H9 (cell line): ENCODE results near the gene ERVH48-1. TPM values are rescaled to one million over a fixed set of nuclear protein-coding genes. Genes with fewer than 3 reads are reported as not detected.

ENCODE experiments used
- DNase-seq: peaks from one replicate; pipeline ENCODE4 v3.0.0-alpha.2; 2017
- H2AFZ ChIP-seq: one replicate; pipeline ENCODE4 v1.6.1; 2013; ENCODE audit warnings: mild to moderate bottlenecking, low read length, control low read depth, moderate library complexity
- H2AK5ac ChIP-seq: 2 replicates; pipeline ENCODE4 v1.6.1; 2013; ENCODE audit warnings: low read length, control low read depth, mixed read lengths; ENCODE audit not compliant: insufficient read length
- H2BK120ac ChIP-seq: one replicate; pipeline ENCODE4 v1.6.1; 2013; ENCODE audit warnings: low read depth, mild to moderate bottlenecking, low read length, control low read depth, inconsistent platforms; ENCODE audit not compliant: poor library complexity, severe bottlenecking
- H2BK12ac ChIP-seq: 2 replicates; pipeline ENCODE4 v1.6.1; 2013; ENCODE audit warnings: low read length, control low read depth, mixed read lengths, low read depth; ENCODE audit not compliant: insufficient read length
- H2BK15ac ChIP-seq: 2 replicates; pipeline ENCODE4 v1.6.1; 2013; ENCODE audit warnings: low read depth, low read length, control low read depth
- H2BK20ac ChIP-seq: one replicate; pipeline ENCODE4 v1.6.1; 2013; ENCODE audit warnings: low read depth, mild to moderate bottlenecking, low read length, control low read depth, inconsistent platforms; ENCODE audit not compliant: poor library complexity, severe bottlenecking
- H2BK5ac ChIP-seq: 2 replicates; pipeline ENCODE4 v1.6.1; 2013; ENCODE audit warnings: low read length, control low read depth, mixed read lengths; ENCODE audit not compliant: insufficient read length
- H3K14ac ChIP-seq: 2 replicates; pipeline ENCODE4 v1.6.1; 2013; ENCODE audit warnings: low read length, control low read depth; ENCODE audit not compliant: insufficient read depth
- H3K18ac ChIP-seq: 2 replicates; pipeline ENCODE4 v1.6.1; 2013; ENCODE audit warnings: low read depth, mild to moderate bottlenecking, mixed read lengths, low read length, control low read depth; ENCODE audit not compliant: insufficient read length
- H3K23ac ChIP-seq: 2 replicates; pipeline ENCODE4 v1.6.1; 2013; ENCODE audit warnings: low read length, control low read depth, mixed read lengths, low read depth; ENCODE audit not compliant: insufficient read length
- H3K23me2 ChIP-seq: 2 replicates; pipeline ENCODE4 v1.6.1; 2013; ENCODE audit warnings: low read depth, mild to moderate bottlenecking, mixed read lengths, low read length, control low read depth; ENCODE audit not compliant: insufficient read length, poor library complexity, severe bottlenecking
- H3K27ac ChIP-seq: 2 replicates; pipeline ENCODE4 v1.5.1; 2013; ENCODE audit warnings: low read length, control low read depth, mixed read lengths, low read depth; ENCODE audit not compliant: insufficient read length
- H3K27me3 ChIP-seq: 2 replicates; pipeline ENCODE4 v1.6.1; 2013; ENCODE audit warnings: low read length, control low read depth, inconsistent platforms; ENCODE audit not compliant: insufficient read depth
- H3K4ac ChIP-seq: 2 replicates; pipeline ENCODE4 v1.6.1; 2013; ENCODE audit warnings: low read depth, mild to moderate bottlenecking, control low read depth, inconsistent platforms, low read length, moderate library complexity
- H3K4me1 ChIP-seq: 2 replicates; pipeline ENCODE4 v1.6.1; 2013; ENCODE audit warnings: low read length, control low read depth, inconsistent platforms; ENCODE audit not compliant: insufficient read depth
- H3K4me2 ChIP-seq: 2 replicates; pipeline ENCODE4 v1.6.1; 2013; ENCODE audit warnings: low read length, control low read depth, mixed read lengths; ENCODE audit not compliant: insufficient read length, insufficient read depth
- H3K56ac ChIP-seq: 2 replicates; pipeline ENCODE4 v1.6.1; 2013; ENCODE audit warnings: low read depth, mild to moderate bottlenecking, mixed read lengths, low read length, control low read depth; ENCODE audit not compliant: insufficient read length
- H3K79me1 ChIP-seq: 2 replicates; pipeline ENCODE4 v1.6.1; 2013; ENCODE audit warnings: low read depth, mild to moderate bottlenecking, moderate library complexity, low read length, control low read depth, inconsistent platforms; ENCODE audit not compliant: insufficient read depth, poor library complexity, severe bottlenecking
- H3K79me2 ChIP-seq: 2 replicates; pipeline ENCODE4 v1.6.1; 2013; ENCODE audit warnings: low read length, control low read depth, inconsistent platforms; ENCODE audit not compliant: insufficient read depth
- H3K9ac ChIP-seq: 2 replicates; pipeline ENCODE4 v1.6.1; 2013; ENCODE audit warnings: low read length, control low read depth, mixed read lengths; ENCODE audit not compliant: insufficient read length; ENCODE audit errors: extremely low read depth
- H3K9me3 ChIP-seq: one replicate; pipeline ENCODE4 v1.6.1; 2013; ENCODE audit warnings: low read depth, low read length, inconsistent platforms; ENCODE audit not compliant: control insufficient read depth
- H3T11ph ChIP-seq: one replicate; pipeline ENCODE4 v1.6.1; 2013; ENCODE audit warnings: mild to moderate bottlenecking, low read length, control low read depth, inconsistent platforms
- H4K20me1 ChIP-seq: one replicate; pipeline ENCODE4 v1.6.1; 2013; ENCODE audit not compliant: control insufficient read depth, insufficient read length, insufficient read depth
- H4K5ac ChIP-seq: 2 replicates; pipeline ENCODE4 v1.6.1; 2013; ENCODE audit warnings: low read depth, mild to moderate bottlenecking, mixed read lengths, low read length, control low read depth; ENCODE audit not compliant: insufficient read length
- H4K8ac ChIP-seq: replicated peaks from 2 replicates; pipeline ENCODE4 v1.6.1; 2013; ENCODE audit warnings: low read length, control low read depth, mixed read lengths, low read depth; ENCODE audit not compliant: insufficient read length
- H4K91ac ChIP-seq: 2 replicates; pipeline ENCODE4 v1.6.1; 2013; ENCODE audit warnings: low read depth, mild to moderate bottlenecking, moderate library complexity, mixed read lengths, low read length, control low read depth; ENCODE audit not compliant: insufficient read length
- H3K27ac Mint-ChIP-seq, 3 experiments: 2 replicates in 2 of 3; 3 replicates in 1 of 3; pipeline ENCODE4 v1.8.0; 2020 to 2021; ENCODE audit warnings: mixed read lengths in 3 of 3, mild to moderate bottlenecking in 1 of 3, moderate library complexity in 1 of 3
- H3K27me3 Mint-ChIP-seq: 2 replicates; pipeline ENCODE4 v1.8.0; 2021; ENCODE audit warnings: low read depth, mild to moderate bottlenecking, moderate library complexity, mixed read lengths
- H3K36me3 Mint-ChIP-seq, 3 experiments: 2 replicates in 2 of 3; 3 replicates in 1 of 3; pipeline ENCODE4 v1.8.0; 2020 to 2021; ENCODE audit warnings: low read depth in 3 of 3, mixed read lengths in 3 of 3; ENCODE audit not compliant: insufficient read depth in 1 of 3
- H3K4me1 Mint-ChIP-seq, 2 experiments: 2 replicates each; pipeline ENCODE4 v1.8.0; 2020; ENCODE audit warnings: mixed read lengths in 2 of 2
- H3K4me3 Mint-ChIP-seq, 2 experiments: 2 replicates in 1 of 2; 3 replicates in 1 of 2; pipeline ENCODE4 v1.8.0; 2020 to 2021; ENCODE audit warnings: mild to moderate bottlenecking in 2 of 2, mixed read lengths in 2 of 2, moderate library complexity in 1 of 2
- H3K9me3 Mint-ChIP-seq, 2 experiments: 2 replicates in 1 of 2; 3 replicates in 1 of 2; pipeline ENCODE4 v1.8.0; 2020; ENCODE audit warnings: mild to moderate bottlenecking in 2 of 2, mixed read lengths in 2 of 2, moderate library complexity in 1 of 2
- WGBS: extraction: QIAGEN DNeasy Blood & Tissue Kit; methylation state at CpG from one replicate; pipeline ENCODE4 v1.1.7; 2013; ENCODE audit warnings: missing lambda C conversion rate, low lambda C conversion rate, mixed read lengths; ENCODE audit not compliant: insufficient read length; ENCODE audit errors: extremely low coverage; 5-methylcytosine and 5-hydroxymethylcytosine counted together
- total RNA-seq: library from RNA; stranded (reverse); gene quantifications from 2 replicates; pipeline ENCODE4 v1.2.1, GENCODE V29; 2021
- TF ChIP-seq, protein P1 (sequence below): fragments of 200-600 bp; sonication (generic); conservative IDR thresholded peaks from 3 replicates; pipeline ENCODE4 v1.8.0; 2021; ENCODE audit warnings: antibody characterized with exemption, mild to moderate bottlenecking

ERVH48-1 gene
- total RNA-seq, 1 experiment from 2014 or later, result 234 TPM

DNA sequence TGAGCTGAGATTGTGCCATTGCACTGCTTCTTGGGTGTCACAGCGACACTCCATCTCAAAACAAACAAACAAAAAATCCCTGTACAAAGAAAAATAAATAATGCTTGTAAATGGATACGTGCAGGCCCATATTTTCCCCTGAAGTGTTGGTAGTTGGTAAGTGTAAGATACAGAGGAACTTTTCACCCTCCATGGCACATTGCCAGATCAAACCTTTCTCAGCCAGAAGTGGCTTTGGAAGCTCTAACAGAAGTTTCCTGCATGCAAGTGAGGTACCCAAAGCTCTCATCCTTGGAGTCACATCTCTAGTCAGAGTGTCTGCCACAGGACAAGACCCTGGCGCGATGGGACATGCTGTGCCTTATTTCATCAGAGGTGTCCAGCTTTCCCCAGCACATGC, 25.0 kb downstream of the ERVH48-1 start:
- Mint-ChIP-seq H3K27ac (no peak overlapping the region), H3K27me3 (no peaks in the 10 kb centered on the region), H3K36me3 (peaks cover 44 to 68% (median 59%) of the 10 kb centered on the region in 3 experiments), H3K4me1 (no peaks in the 10 kb centered on the region), H3K9me3 (no peaks in the 10 kb centered on the region), H3K4me3 (no peak overlapping the region)
- H3K27me3 ChIP-seq, result no peaks in the 10 kb centered on the region
- TF ChIP-seq, protein P1, sequence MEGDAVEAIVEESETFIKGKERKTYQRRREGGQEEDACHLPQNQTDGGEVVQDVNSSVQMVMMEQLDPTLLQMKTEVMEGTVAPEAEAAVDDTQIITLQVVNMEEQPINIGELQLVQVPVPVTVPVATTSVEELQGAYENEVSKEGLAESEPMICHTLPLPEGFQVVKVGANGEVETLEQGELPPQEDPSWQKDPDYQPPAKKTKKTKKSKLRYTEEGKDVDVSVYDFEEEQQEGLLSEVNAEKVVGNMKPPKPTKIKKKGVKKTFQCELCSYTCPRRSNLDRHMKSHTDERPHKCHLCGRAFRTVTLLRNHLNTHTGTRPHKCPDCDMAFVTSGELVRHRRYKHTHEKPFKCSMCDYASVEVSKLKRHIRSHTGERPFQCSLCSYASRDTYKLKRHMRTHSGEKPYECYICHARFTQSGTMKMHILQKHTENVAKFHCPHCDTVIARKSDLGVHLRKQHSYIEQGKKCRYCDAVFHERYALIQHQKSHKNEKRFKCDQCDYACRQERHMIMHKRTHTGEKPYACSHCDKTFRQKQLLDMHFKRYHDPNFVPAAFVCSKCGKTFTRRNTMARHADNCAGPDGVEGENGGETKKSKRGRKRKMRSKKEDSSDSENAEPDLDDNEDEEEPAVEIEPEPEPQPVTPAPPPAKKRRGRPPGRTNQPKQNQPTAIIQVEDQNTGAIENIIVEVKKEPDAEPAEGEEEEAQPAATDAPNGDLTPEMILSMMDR, result no peak
- no peaks in the 10 kb centered on the region for H3K4me1 ChIP-seq
- no peak overlapping the region for H4K8ac ChIP-seq
- no peak overlapping the region for H3K18ac ChIP-seq
- no peak overlapping the region for H2BK120ac ChIP-seq
- H2AK5ac ChIP-seq, result no peak overlapping the region
- H2BK12ac ChIP-seq, result no peak overlapping the region
- no peak overlapping the region for H2BK15ac ChIP-seq
- H4K20me1 ChIP-seq, result no peaks in the 10 kb centered on the region
- H3K9me3 ChIP-seq, result no peaks in the 10 kb centered on the region
- no peak overlapping the region for H3K56ac ChIP-seq
- no peak overlapping the region for H2BK5ac ChIP-seq
- H3K79me1 ChIP-seq, result no peaks in the 10 kb centered on the region
- H4K91ac ChIP-seq, result no peak overlapping the region
- H3K9ac ChIP-seq, result no peak overlapping the region
- no peak overlapping the region for H3K23ac ChIP-seq
- no CpG with 5 or more reads among the region's 4 CpGs for WGBS
- H3K14ac ChIP-seq, result no peak overlapping the region
- no peak overlapping the region for H4K5ac ChIP-seq
- H3K79me2 ChIP-seq, result no peaks in the 10 kb centered on the region
- H3T11ph ChIP-seq, result no peak overlapping the region
- no peak for DNase-seq
- no peaks in the 10 kb centered on the region for H3K23me2 ChIP-seq
- H3K27ac ChIP-seq, result no peak overlapping the region
- no peak overlapping the region for H2AFZ ChIP-seq
- no peak overlapping the region for H3K4ac ChIP-seq
- no peak overlapping the region for H3K4me2 ChIP-seq
- H2BK20ac ChIP-seq, result no peak overlapping the region
